Glomerular endothelial cell (primary cell): ENCODE measurements around the gene GABRR3. TPM values are rescaled to one million over a fixed set of nuclear protein-coding genes. Genes with fewer than 3 reads are reported as not detected.

Experiments used
- DNase-seq: peaks from one replicate; pipeline ENCODE4 v3.0.0-alpha.2; 2011; ENCODE audit warnings: low read depth, low spot score; ENCODE audit errors: extremely low read depth
- total RNA-seq: library from RNA; depleted of rRNA; stranded (reverse); fragments of >200 nt; gene quantifications from 2 replicates; pipeline ENCODE4 v1.2.3, GENCODE V29; 2015

Gene GABRR3
- total RNA-seq, 1 donor from 2014 or later, result not detected

GRCh38 chr3:97959872-97960271, 75.2 kb downstream of the GABRR3 start:
- no peak for DNase-seq

GRCh38 chr3:97958796-97959195, 76.3 kb downstream of the GABRR3 start:
- no peak for DNase-seq

GRCh38 chr3:97958396-97958795, 76.7 kb downstream of the GABRR3 start:
- no peak for DNase-seq

- DNase-seq, result no peak
Observed at GRCh38 chr3:97957617-97958311, 77.4 kb downstream of the GABRR3 start.

- no peak for DNase-seq
Observed at GRCh38 chr3:97956051-97956450, 79.1 kb downstream of the GABRR3 start.

GRCh38 chr3:97954228-97954827, 80.8 kb downstream of the GABRR3 start:
- DNase-seq, result no peak

- no peak for DNase-seq
Observed at GRCh38 chr3:97952872-97953271, 82.2 kb downstream of the GABRR3 start.

GRCh38 chr3:97952280-97952679, 82.8 kb downstream of the GABRR3 start:
- DNase-seq, result no peak

GRCh38 chr3:97950360-97950759, 84.8 kb downstream of the GABRR3 start:
- no peak for DNase-seq

- DNase-seq, result no peak
Observed at GRCh38 chr3:97949743-97950142, 85.4 kb downstream of the GABRR3 start.

GRCh38 chr3:97949110-97949485, 86.0 kb downstream of the GABRR3 start:
- no peak for DNase-seq

- no peak for DNase-seq
Observed at GRCh38 chr3:97948351-97949109, 86.6 kb downstream of the GABRR3 start.

- DNase-seq, result no peak
Observed at GRCh38 chr3:97942801-97943546, 92.1 kb downstream of the GABRR3 start.

- no peak for DNase-seq
Observed at GRCh38 chr3:97940034-97940433, 95.1 kb downstream of the GABRR3 start.

- DNase-seq, result no peak
Observed at GRCh38 chr3:97939401-97939800, 95.7 kb downstream of the GABRR3 start.

- DNase-seq, result no peak
Observed at GRCh38 chr3:97938444-97938843, 96.7 kb downstream of the GABRR3 start.

GRCh38 chr3:97937205-97937604, 97.9 kb downstream of the GABRR3 start:
- no peak for DNase-seq

GRCh38 chr3:97935842-97936241, 99.3 kb downstream of the GABRR3 start:
- DNase-seq, result no peak
